Heart left ventricle (tissue), 16 donors: ENCODE data around the gene BCL7C. TPM values are rescaled to one million over a fixed set of nuclear protein-coding genes. Genes with fewer than 3 reads are reported as not detected.

Experiments
- ATAC-seq, 4 donors: fragments of 200-7000 bp; cut with Tn5 transposase; one replicate each; pipeline ENCODE4 v1.9.1; 2020 to 2022; ENCODE audit warnings: moderate library complexity in 4 of 4, mild to moderate bottlenecking in 3 of 4, moderate number of reproducible peaks in 1 of 4
- DNase-seq, 5 donors: peaks; one replicate each; pipeline ENCODE4 v3.0.0-alpha.2; 2020
- H3K27ac ChIP-seq, 12 donors: fragments of 200-600 bp; sonication (generic) in 4 of 12; one replicate each; pipeline versions ENCODE4 v1.5.0 to v1.8.0; 2016 to 2022; ENCODE audit warnings: mild to moderate bottlenecking in 2 of 12
- H3K27me3 ChIP-seq, 9 donors: fragments of 200-600 bp; sonication (generic) in 2 of 9; one replicate each; pipeline versions ENCODE4 v1.5.1 to v1.8.0; 2016 to 2022; ENCODE audit warnings: mild to moderate bottlenecking in 3 of 9
- H3K36me3 ChIP-seq, 9 donors: fragments of 200-600 bp; sonication (generic) in 2 of 9; one replicate each; pipeline versions ENCODE4 v1.5.0 to v1.8.0; 2018 to 2022; ENCODE audit warnings: mild to moderate bottlenecking in 2 of 9
- H3K4me1 ChIP-seq, 12 donors: fragments of 200-600 bp; sonication (generic) in 4 of 12; one replicate each; pipeline versions ENCODE4 v1.5.0 to v1.8.0; 2016 to 2022; ENCODE audit warnings: mild to moderate bottlenecking in 3 of 12
- H3K4me3 ChIP-seq, 12 donors: fragments of 200-600 bp; sonication (generic) in 4 of 12; one replicate each; pipeline versions ENCODE4 v1.5.0 to v1.8.0; 2017 to 2022; ENCODE audit warnings: mild to moderate bottlenecking in 9 of 12, moderate library complexity in 4 of 12
- H3K9me3 ChIP-seq, 12 donors: fragments of 200-600 bp; sonication (generic) in 4 of 12; one replicate each; pipeline versions ENCODE4 v1.5.0 to v1.8.0; 2016 to 2022; ENCODE audit warnings: mild to moderate bottlenecking in 1 of 12
- POLR2A ChIP-seq, 2 donors: fragments of 450-650 bp; IDR thresholded peaks; one replicate each; pipeline ENCODE4 v1.6.1; 2017; ENCODE audit warnings: antibody characterized with exemption in 2 of 2, mild to moderate bottlenecking in 2 of 2, moderate library complexity in 2 of 2
- WGBS, 4 donors: extraction: QIAGEN DNeasy Blood & Tissue Kit in 2 of 4; methylation state at CpG; one replicate each; pipeline versions ENCODE4 v1.1.5 to v1.1.7; 2013 to 2018; 5-methylcytosine and 5-hydroxymethylcytosine counted together
- intact Hi-C, 10 donors: fragments of 100-400 bp; cut with DNase I; formaldehyde crosslinking; loops; one replicate each; pipeline versions ENCODE4 v1.11.1 to v1.14.2; 2022
- polyA plus RNA-seq, 2 donors: library from polyadenylated mRNA; stranded (reverse); fragments of 200-250 nt; gene quantifications; one replicate each; pipeline ENCODE4 v1.2.3, GENCODE V29; 2013
- total RNA-seq, 9 donors: library from RNA; depleted of rRNA in 2 of 9; stranded (reverse); fragments of >200 nt in 2 of 9; fragmentation: NEBNext Ultra II Directional in 3 of 9; extraction: Animal tissue kit (Norgen Biotek cat#: 25700) in 3 of 9; gene quantifications; one replicate each; pipeline versions ENCODE4 v1.1.0 to v1.2.4, GENCODE V29; 2016 to 2023
- TF ChIP-seq, protein P1 (sequence below), 12 donors: fragments of 200-600 bp; sonication (generic) in 4 of 12; IDR thresholded peaks; one replicate each; pipeline versions ENCODE4 v1.5.0 to v1.8.0; 2018 to 2022; ENCODE audit warnings: antibody characterized with exemption in 12 of 12, mild to moderate bottlenecking in 5 of 12
- donor health status: ischemic (EF 13 %, LVEDD 7.1; RV severe dilation, severe dysfunction).
- donor health status: healthy with polysubstance abuse.
- donor health status: DM: no; HTN: yes; CAD: no.
- donor health status: DM: no; HTN: no; CAD: no.
- donor health status: ischemic (EF 25% LVEDD 6.9; RV normal size, moderate dysfunction).
- donor health status: ischemic (EF 25% LVEDD 5.7; RV mildly dilated, moderate dysfunction).
- donor health status: healthy.
- donor health status: DM: yes; HTN: yes; CAD: no.
- donor health status: ischemic (EF 35%, LVEDD 5.7; RV mildly dilated, moderate dysfunction).
- donor health status: nonischemic (EF 11% LVEDD 7.7; RV severe dilation, severe dysfunction).
- donor health status: DM: yes; HTN: yes; CAD: no.
- donor health status: PGD.
- donor health status: ischemic (EF 29% LVEDD 5.4; RV normal size, mild dysfunction).
- donor health status: nonischemic (EF 23%, LVEDD 6.1; RV moderate dilation, normal function).

Gene BCL7C
- total and polyA plus RNA-seq, 11 donors, result 23.1 to 43.4 (median 28.7) TPM

DNA sequence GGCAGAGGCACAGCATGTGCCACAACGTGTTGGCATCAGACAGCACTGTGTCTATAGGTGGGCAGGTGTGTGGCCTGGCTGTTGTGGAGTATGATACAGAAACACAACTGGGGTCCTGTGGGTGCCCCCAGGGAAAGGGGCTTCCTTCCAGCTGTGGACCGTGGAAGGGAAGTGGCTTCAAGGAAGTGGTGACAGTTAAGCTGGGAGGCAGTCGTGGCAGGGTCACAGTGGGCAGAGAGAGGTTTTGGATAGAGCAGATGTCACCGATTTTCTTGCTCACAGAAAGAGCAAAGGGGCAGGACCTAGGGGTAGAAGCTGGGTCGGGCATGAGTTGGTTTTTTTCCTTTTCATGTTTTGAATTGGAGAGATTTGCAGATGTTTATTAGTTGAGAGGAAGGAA, 43.8 kb upstream of the BCL7C start:
- Histone ChIP-seq H3K27me3 (no peaks in the 10 kb centered on the region), H3K4me3 (no peak overlapping the region), H3K9me3 (no peaks in the 10 kb centered on the region), H3K36me3 (peaks cover 0 to 42% (median 11%) of the 10 kb centered on the region in 9 donors), H3K27ac (peak overlapping the region in 2 of 12 donors; percentile 37 to 47), H3K4me1 (peaks cover 0 to 24% (median 7%) of the 10 kb centered on the region in 12 donors)
- ATAC-seq (no peak), DNase-seq (no peak)
- intact Hi-C loops, result no loop called here
- TF ChIP-seq POLR2A (IDR thresholded peaks at IDR 0.05), result no peak
- TF ChIP-seq, protein P1, sequence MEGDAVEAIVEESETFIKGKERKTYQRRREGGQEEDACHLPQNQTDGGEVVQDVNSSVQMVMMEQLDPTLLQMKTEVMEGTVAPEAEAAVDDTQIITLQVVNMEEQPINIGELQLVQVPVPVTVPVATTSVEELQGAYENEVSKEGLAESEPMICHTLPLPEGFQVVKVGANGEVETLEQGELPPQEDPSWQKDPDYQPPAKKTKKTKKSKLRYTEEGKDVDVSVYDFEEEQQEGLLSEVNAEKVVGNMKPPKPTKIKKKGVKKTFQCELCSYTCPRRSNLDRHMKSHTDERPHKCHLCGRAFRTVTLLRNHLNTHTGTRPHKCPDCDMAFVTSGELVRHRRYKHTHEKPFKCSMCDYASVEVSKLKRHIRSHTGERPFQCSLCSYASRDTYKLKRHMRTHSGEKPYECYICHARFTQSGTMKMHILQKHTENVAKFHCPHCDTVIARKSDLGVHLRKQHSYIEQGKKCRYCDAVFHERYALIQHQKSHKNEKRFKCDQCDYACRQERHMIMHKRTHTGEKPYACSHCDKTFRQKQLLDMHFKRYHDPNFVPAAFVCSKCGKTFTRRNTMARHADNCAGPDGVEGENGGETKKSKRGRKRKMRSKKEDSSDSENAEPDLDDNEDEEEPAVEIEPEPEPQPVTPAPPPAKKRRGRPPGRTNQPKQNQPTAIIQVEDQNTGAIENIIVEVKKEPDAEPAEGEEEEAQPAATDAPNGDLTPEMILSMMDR (IDR thresholded peaks at IDR 0.05), result no peak
- 50 to 73% (median 59%) methylated on average over 5 of the region's 5 CpGs for WGBS, 4 donors

DNA sequence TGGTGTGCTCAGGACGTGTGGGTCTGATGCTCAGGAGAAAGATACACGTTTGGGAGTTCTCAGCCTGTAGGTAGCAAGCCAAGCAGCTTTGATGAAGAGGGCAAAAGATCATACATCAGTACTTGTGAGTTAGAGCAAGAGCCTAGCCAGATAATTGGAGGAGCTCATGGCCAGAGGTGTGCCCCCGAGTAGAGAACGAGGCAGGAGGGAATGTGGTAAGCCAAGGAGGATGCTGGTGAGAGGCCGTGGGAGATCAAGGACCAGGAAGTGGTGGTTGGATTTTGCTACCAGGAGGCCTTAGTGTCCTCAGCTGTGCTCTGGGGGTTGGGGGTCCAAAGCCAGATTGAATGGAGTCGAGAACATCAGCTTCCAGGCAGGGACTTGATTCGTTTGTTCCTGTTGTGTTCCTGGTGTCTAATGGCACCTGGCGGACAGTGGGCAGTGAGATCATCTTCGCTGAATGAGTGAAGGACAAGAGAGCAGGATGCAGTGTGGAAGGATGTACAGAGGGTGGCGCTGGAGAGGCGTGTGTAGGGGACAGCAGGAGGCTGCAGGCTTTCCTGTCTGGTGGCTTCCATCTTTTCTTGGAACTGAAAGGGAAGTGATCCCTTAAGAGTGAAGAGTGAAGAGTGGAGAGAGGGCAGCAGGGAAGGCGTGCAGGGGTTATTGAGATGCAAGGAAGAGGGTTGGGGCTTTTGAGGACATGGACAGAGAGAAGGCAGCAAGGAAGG, 41.1 kb upstream of the BCL7C start:
- no peaks in the 10 kb centered on the region for H3K9me3 ChIP-seq
- no peak for DNase-seq
- no peaks in the 10 kb centered on the region for H3K27me3 ChIP-seq
- no peak overlapping the region for H3K27ac ChIP-seq
- intact Hi-C loops, result no loop called here
- H3K36me3 ChIP-seq, result peaks cover 0 to 51% (median 28%) of the 10 kb centered on the region in 9 donors
- peaks cover 0 to 17% (median 7%) of the 10 kb centered on the region in 12 donors for H3K4me1 ChIP-seq
- peak in 3 of 4 donors; percentile 8 to 17 (median 13) for ATAC-seq
- TF ChIP-seq POLR2A (IDR thresholded peaks at IDR 0.05), result no peak
- TF ChIP-seq, protein P1 (IDR thresholded peaks at IDR 0.05), result peak in 11 of 12 donors; percentile 13 to 57 (median 45)
- H3K4me3 ChIP-seq, result no peak overlapping the region
- WGBS, 4 donors, result 67 to 73% (median 70%) methylated on average over 12 of the region's 12 CpGs

DNA sequence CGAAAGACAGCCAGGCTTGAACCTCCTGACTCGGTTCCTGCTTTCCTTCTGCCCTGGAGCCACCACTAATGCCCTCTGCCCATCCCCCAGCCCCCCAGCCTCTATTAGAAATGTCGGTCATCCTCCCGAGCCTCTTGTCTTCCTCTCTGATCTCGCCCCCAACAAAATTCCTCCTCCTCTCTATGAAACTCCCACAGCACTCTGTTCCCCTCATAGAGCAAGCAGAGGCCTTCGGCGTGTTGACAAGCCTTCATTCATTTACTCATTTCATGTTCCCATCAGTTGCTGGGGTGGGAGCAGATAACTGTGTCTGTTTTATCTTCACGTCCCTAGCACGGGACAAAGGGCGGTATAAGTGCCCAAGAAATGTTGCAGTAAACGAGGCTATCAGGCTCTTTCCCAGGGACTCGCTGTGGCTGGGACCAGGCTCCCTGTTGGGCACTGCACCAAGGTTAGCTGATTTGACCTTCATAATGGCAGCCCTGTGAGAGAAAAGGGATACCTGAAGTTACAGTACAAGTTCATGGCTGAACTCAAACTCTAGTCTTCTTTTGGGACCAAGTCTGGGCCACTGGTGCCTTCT, 37.3 kb upstream of the BCL7C start:
- H3K27ac ChIP-seq, result peak overlapping the region in 11 of 12 donors; percentile 4 to 76 (median 62)
- TF ChIP-seq POLR2A (IDR thresholded peaks at IDR 0.05), result no peak
- TF ChIP-seq, protein P1 (IDR thresholded peaks at IDR 0.05), result no peak
- 51 to 52% (median 51%) methylated on average over 12 of the region's 12 CpGs for WGBS, 4 donors
- ATAC-seq, result peak; percentile 4 to 52 (median 14)
- no peaks in the 10 kb centered on the region for H3K27me3 ChIP-seq
- intact Hi-C loops, result no loop called here
- no peak overlapping the region for H3K4me3 ChIP-seq
- no peaks in the 10 kb centered on the region for H3K9me3 ChIP-seq
- peaks cover 0 to 50% (median 22%) of the 10 kb centered on the region in 9 donors for H3K36me3 ChIP-seq
- H3K4me1 ChIP-seq, result peaks cover 0 to 21% (median 2%) of the 10 kb centered on the region in 12 donors
- no peak for DNase-seq

DNA sequence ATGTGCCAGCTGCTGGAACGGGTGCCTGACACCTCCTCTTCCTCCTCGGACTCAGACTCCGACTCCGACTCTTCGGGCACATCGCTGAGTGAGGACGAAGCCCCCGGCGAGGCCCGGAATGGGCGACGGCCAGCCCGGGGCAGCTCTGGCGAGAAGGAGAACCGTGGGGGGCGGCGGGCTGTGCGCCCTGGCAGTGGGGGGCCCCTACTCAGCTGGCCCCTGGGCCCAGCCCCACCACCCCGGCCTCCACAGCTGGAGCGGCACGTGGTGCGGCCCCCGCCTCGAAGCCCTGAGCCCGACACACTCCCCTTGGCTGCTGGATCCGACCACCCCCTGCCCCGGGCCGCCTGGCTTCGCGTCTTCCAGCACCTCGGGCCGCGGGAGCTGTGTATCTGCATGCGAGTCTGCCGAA, 36.3 kb upstream of the BCL7C start:
- H3K36me3 ChIP-seq, result peaks cover 0 to 47% (median 22%) of the 10 kb centered on the region in 9 donors
- TF ChIP-seq POLR2A (IDR thresholded peaks at IDR 0.05), result no peak
- TF ChIP-seq, protein P1 (IDR thresholded peaks at IDR 0.05), result no peak
- H3K4me1 ChIP-seq, result peaks cover 0 to 21% (median 2%) of the 10 kb centered on the region in 12 donors
- H3K27me3 ChIP-seq, result no peaks in the 10 kb centered on the region
- ATAC-seq (no peak), DNase-seq (no peak)
- 90 to 91% (median 91%) methylated on average over 6 to 35 of the region's 35 CpGs for WGBS, 4 donors
- no peaks in the 10 kb centered on the region for H3K9me3 ChIP-seq
- H3K27ac ChIP-seq, result peak overlapping the region in 7 of 12 donors; percentile 54 to 76 (median 68)
- no peak overlapping the region for H3K4me3 ChIP-seq
- intact Hi-C loops, result no loop called here
